Endothelial cell of umbilical vein (primary cell): Measurements from ENCODE around the gene FGD5. TPM values are rescaled to one million over a fixed set of nuclear protein-coding genes. Genes with fewer than 3 reads are reported as not detected.
A peak's percentile ranks its signal among the peaks of the same experiment; 100 is the strongest.

Experiments
- BruUV-seq: library from RNA; stranded (reverse); fragments of 400-500 nt; replicated peaks from 2 replicates; lab custom pipeline; 2021; lab: Mats Ljungman, UMichigan
- CTCF ChIA-PET: fragments of 300-600, 350-600 bp; sonication (Branson Sonifier 250); formaldehyde crosslinking; loops from one replicate; lab custom pipeline; 2021; ENCODE audit warnings: antibody characterized with exemption, inconsistent platforms; lab: Charles Lee
- POLR2A ChIA-PET: fragments of 300-600, 350-600 bp; sonication (Branson Sonifier 250); formaldehyde crosslinking; loops from one replicate; lab custom pipeline; 2021; ENCODE audit warnings: antibody characterized with exemption, inconsistent platforms; lab: Charles Lee
- DNase-seq: peaks from one replicate; pipeline ENCODE4 v3.0.0-alpha.2; 2011; ENCODE audit warnings: low read depth, low spot score
- FAIRE-seq: peaks from 2 replicates; lab custom pipeline; 2011; peaks lifted over from hg19 to GRCh38; lab: Jason Lieb, UNC
- H2AFZ ChIP-seq: 2 replicates; pipeline ENCODE4 v1.6.0; 2012; ENCODE audit warnings: low read depth, low read length, control low read depth, inconsistent platforms
- H3K27ac ChIP-seq: 2 replicates; pipeline ENCODE4 v1.5.1; 2011; ENCODE audit warnings: low read depth, mild to moderate bottlenecking, control low read depth, low read length, moderate library complexity; ENCODE audit not compliant: insufficient read depth
- H3K27me3 ChIP-seq, 2 experiments: 2 replicates each; pipeline versions ENCODE4 v1.6.0 to v1.6.1; 2011; ENCODE audit warnings: low read length in 2 of 2, mixed read lengths in 1 of 2; ENCODE audit not compliant: control insufficient read depth in 2 of 2, insufficient read depth in 2 of 2
- H3K36me3 ChIP-seq, 2 experiments: 2 replicates in 1 of 2; 3 replicates in 1 of 2; pipeline ENCODE4 v1.5.1; 2011; ENCODE audit warnings: low read length in 2 of 2, mild to moderate bottlenecking in 1 of 2, moderate library complexity in 1 of 2; ENCODE audit not compliant: control insufficient read depth in 2 of 2, insufficient read depth in 2 of 2; ENCODE audit errors: extremely low read depth in 1 of 2
- H3K4me1 ChIP-seq: 3 replicates; pipeline ENCODE4 v1.5.1; 2011; ENCODE audit warnings: mild to moderate bottlenecking, low read length; ENCODE audit not compliant: control insufficient read depth, insufficient read depth; ENCODE audit errors: extremely low read depth
- H3K4me2 ChIP-seq: 2 replicates; pipeline ENCODE4 v1.6.1; 2011; ENCODE audit warnings: low read length, control low read depth, mixed read lengths; ENCODE audit not compliant: insufficient read depth
- H3K4me3 ChIP-seq, 3 experiments: fragments of 200-600 bp in 1 of 3; sonication (generic), shearing (Covaris generic) in 1 of 3; replicated peaks in 1 of 3; 2 replicates each; pipeline ENCODE4 v1.5.1; 2011 to 2016; ENCODE audit warnings: control low read depth in 3 of 3, low read length in 3 of 3, mild to moderate bottlenecking in 2 of 3, inconsistent platforms in 1 of 3, low read depth in 1 of 3, moderate library complexity in 1 of 3; ENCODE audit not compliant: insufficient read depth in 1 of 3
- H3K79me2 ChIP-seq: 2 replicates; pipeline ENCODE4 v1.6.0; 2012; ENCODE audit warnings: low read length, inconsistent platforms; ENCODE audit not compliant: control insufficient read depth, insufficient read depth
- H3K9ac ChIP-seq: replicated peaks from 2 replicates; pipeline ENCODE3; 2011; ENCODE audit warnings: low read length, control low read depth; ENCODE audit not compliant: insufficient read depth; ENCODE audit errors: extremely low read depth
- H3K9me1 ChIP-seq: replicated peaks from 3 replicates; pipeline ENCODE4 v1.6.0; 2011; ENCODE audit warnings: mild to moderate bottlenecking, low read length; ENCODE audit not compliant: control insufficient read depth, insufficient read depth; ENCODE audit errors: extremely low read depth
- H3K9me3 ChIP-seq: replicated peaks from 2 replicates; pipeline ENCODE4 v1.5.1; 2012; ENCODE audit warnings: low read length, inconsistent platforms; ENCODE audit not compliant: control insufficient read depth, insufficient read depth
- H4K20me1 ChIP-seq: replicated peaks from 2 replicates; pipeline ENCODE3; 2011; ENCODE audit warnings: mild to moderate bottlenecking, low read length; ENCODE audit not compliant: control insufficient read depth, insufficient read depth; ENCODE audit errors: extremely low read depth
- GATA2 ChIP-seq: IDR thresholded peaks from 2 replicates; pipeline ENCODE4 v1.7.0; 2011; ENCODE audit warnings: low read depth, mild to moderate bottlenecking, moderate library complexity, mixed read lengths, low read length; ENCODE audit not compliant: insufficient read length, insufficient read depth
- MAX ChIP-seq: IDR thresholded peaks from 2 replicates; pipeline ENCODE4 v1.6.1; 2011; ENCODE audit not compliant: insufficient read depth, insufficient read length
- POLR2AphosphoS5 ChIP-seq: IDR thresholded peaks from 2 replicates; pipeline ENCODE4 v1.6.1; 2012; ENCODE audit warnings: low read depth, mild to moderate bottlenecking, control low read depth, low read length, moderate library complexity; ENCODE audit not compliant: insufficient read depth
- dilution Hi-C: fragments of 300-500 bp; cut with MboI; formaldehyde crosslinking; loops from one replicate; pipeline ENCODE4 v1.15.0; 2019; ENCODE audit warnings: low sequenced_read_pairs; ENCODE audit not compliant: extremely low pct_ligation_motif_present
- intact Hi-C: fragments of 100-400 bp; cut with micrococcal nuclease; formaldehyde crosslinking; loops from one replicate; pipeline ENCODE4 v1.10.0; 2022
- polyA plus RNA-seq, 4 experiments: library from polyadenylated mRNA; depleted of rRNA in 3 of 4; stranded (reverse) in 3 of 4; unstranded in 1 of 4; fragments of >200 nt; gene quantifications; 2 replicates each; pipeline versions ENCODE4 v1.2.1 to v1.2.3, GENCODE V29; 2011 to 2012; ENCODE audit warnings: missing spikeins in 1 of 4
- total RNA-seq: library from RNA; stranded (reverse); gene quantifications from 2 replicates; pipeline ENCODE4 v1.2.3, GENCODE V29; 2021

The FGD5 gene
- total and polyA plus RNA-seq, 2 donors (not counting 3 experiments of a cell fraction or from before 2014, with no cell fraction given), result 49.6 to 134 TPM

DNA sequence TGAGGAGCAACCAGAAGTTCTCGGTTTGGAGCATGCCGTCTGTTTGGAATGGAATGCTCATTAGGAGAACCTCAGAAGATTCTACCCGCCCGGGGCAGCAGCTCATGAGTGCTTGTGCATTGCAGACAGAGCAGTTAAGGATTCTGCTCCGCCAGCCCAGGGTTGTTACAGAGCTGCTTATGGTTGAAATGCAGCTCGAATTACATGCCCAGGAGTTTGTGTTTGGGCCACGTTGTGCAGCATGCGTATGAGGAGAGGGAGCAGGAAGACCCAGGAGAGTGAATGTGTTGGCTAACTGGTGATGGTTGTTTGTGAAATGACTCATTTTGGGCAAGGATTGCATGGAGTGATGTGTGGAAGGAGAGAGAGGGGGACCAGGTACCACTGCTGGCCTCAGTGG is 9.0 kb downstream of the FGD5 start:
- TF ChIP-seq POLR2AphosphoS5, result no peak
- H3K9me1 ChIP-seq, result no peaks in the 10 kb centered on the region
- no TSS peak for BruUV-seq
- DNase-seq (no peak), FAIRE-seq (no peak)
- peaks cover 8 to 26% of the 10 kb centered on the region in 2 experiments for H3K36me3 ChIP-seq
- no peak overlapping the region for H3K4me2 ChIP-seq
- peaks cover 94% of the 10 kb centered on the region for H3K79me2 ChIP-seq
- H4K20me1 ChIP-seq, result peaks cover 6% of the 10 kb centered on the region
- peaks cover 29% of the 10 kb centered on the region for H3K4me1 ChIP-seq
- no peak overlapping the region for H3K9ac ChIP-seq
- H2AFZ ChIP-seq, result no peak overlapping the region
- intact Hi-C loops, result no loop called here
- no peaks in the 10 kb centered on the region for H3K9me3 ChIP-seq
- POLR2A ChIA-PET, result interaction anchor here (0.5 kb wide), 1 partner anchor 74 kb away, joined by 4 read pairs; no protein-coding TSS in a partner anchor
- CTCF ChIA-PET, result interaction anchor here (1.6 kb wide), 1 partner anchor 37 kb away, joined by 7 read pairs; no protein-coding TSS in a partner anchor
- H3K27me3 ChIP-seq, result no peaks in the 10 kb centered on the region
- dilution Hi-C loops, result loop anchor here (10.0 kb wide), 1 partner anchor 57 kb away; no protein-coding TSS in a partner anchor
- H3K4me3 ChIP-seq, result no peak overlapping the region
- no peak overlapping the region for H3K27ac ChIP-seq

DNA sequence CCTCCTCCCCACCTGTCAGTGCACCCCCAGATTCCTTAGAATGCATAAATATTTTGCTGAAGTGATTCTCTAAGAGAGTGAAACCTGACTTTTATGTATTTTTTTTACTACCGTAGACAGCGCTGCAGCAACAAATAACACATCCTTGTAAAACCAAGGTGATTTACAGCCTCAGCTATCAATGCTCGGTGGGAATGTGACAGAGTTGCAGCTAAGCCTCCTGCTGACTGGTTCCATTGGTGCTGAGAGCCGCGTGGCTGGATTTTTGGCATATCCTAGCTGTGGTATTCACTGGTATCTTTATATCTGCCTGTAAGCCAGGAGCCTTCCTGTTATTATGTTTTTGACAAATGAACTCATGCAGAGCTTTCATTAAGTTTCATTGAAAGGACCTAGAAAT is 11.0 kb downstream of the FGD5 start:
- H2AFZ ChIP-seq, result no peak overlapping the region
- H3K9me1 ChIP-seq, result no peaks in the 10 kb centered on the region
- ChIA-PET POLR2A (no interaction called here), CTCF (interaction anchor here (0.9 to 1.9 kb wide), 8 partner anchors 9 to 91 kb away, joined by 3 to 7 read pairs (median 4); no protein-coding TSS in a partner anchor)
- peaks cover 10 to 22% of the 10 kb centered on the region in 2 experiments for H3K36me3 ChIP-seq
- H3K27ac ChIP-seq, result no peak overlapping the region
- peak; percentile 53 for DNase-seq
- no peak overlapping the region for H3K4me3 ChIP-seq
- no peak for TF ChIP-seq GATA2
- TF ChIP-seq MAX, result no peak
- dilution Hi-C loops (loop anchor here (10.0 kb wide), 1 partner anchor 55 kb away; no protein-coding TSS in a partner anchor), intact Hi-C loops (no loop called here)
- no peak overlapping the region for H3K9ac ChIP-seq
- H3K9me3 ChIP-seq, result no peaks in the 10 kb centered on the region
- peaks cover 3% of the 10 kb centered on the region for H4K20me1 ChIP-seq
- no TSS peak for BruUV-seq
- no peaks in the 10 kb centered on the region for H3K27me3 ChIP-seq
- no peak overlapping the region for H3K4me2 ChIP-seq
- H3K79me2 ChIP-seq, result peaks cover 96% of the 10 kb centered on the region
- peak; percentile 88 for FAIRE-seq
- H3K4me1 ChIP-seq, result peaks cover 12% of the 10 kb centered on the region
